GM18517 (cell line): Measurements from ENCODE around the gene PRRT1.

Experiments used
- ATAC-seq: cut with Tn5 transposase; IDR thresholded peaks from one replicate; pipeline ENCODE4 v1.9.1; 2021; ENCODE audit warnings: mild to moderate bottlenecking, moderate library complexity; ENCODE audit not compliant: unreplicated experiment

Gene PRRT1

DNA sequence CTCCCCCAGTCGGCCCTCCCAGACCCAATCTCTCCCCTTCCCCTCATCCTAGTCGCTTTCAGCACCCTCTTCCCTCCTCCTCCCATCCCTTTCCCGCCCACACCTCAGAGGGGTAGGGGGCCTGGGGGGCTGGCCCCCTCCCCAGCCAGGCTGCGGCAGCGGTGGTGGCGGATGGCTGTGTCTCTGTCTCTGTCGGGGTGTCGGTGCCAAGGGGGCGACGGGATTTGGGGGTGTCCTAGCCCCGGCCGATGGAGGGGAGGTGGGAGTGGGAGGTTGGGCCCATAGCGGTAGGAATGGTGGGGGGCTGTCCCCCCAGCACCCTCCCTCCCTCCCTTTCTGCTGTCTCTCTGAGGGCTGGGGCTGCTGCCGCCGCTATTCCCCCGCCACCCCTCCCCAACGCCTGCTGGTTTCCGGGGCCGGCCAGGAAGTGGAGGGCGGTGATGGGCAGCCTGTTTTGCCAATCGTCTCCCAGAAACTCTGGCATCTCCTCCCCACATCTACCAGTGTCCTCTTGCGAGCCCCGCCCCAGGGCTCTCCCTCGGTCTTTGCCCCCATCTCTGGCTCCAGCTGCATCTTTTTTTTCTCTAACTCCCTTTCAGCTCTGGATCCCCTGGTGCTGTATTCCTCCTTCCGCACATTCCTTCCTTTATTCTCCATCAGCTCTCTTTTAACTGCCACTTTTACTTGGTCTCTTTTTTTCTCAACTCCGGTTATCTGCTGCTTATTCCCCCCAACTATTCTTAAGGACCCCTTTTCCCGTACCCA is 24.2 kb upstream of the PRRT1 start, which contains the start of gene AGPAT1:
TSS of gene AGPAT1 (minus strand) at position 374 of the 765 bp plus-strand sequence. CDS start 4,588 bp downstream, outside the sequence.
- ATAC-seq: peak; percentile 29

DNA sequence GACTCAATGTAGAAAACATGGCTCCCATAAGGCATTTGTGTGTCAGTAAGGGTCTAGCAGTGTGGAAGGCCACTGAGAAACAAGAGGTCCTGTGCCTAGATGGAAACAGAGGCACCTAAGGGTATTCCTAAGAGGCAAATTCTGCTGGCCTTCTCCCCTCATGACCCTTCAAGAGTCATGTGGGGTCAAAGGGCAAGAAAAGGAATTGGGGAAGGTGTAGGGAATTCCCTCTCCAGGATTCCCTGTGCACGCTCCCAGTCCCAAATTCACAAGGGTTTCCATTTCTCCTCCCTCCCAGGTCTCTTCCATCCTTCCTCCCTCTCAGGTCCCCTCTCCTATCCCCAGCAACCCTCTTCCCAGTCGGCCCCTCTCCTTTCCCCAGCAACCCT is 23.6 kb upstream of the PRRT1 start:
- ATAC-seq: no peak

DNA sequence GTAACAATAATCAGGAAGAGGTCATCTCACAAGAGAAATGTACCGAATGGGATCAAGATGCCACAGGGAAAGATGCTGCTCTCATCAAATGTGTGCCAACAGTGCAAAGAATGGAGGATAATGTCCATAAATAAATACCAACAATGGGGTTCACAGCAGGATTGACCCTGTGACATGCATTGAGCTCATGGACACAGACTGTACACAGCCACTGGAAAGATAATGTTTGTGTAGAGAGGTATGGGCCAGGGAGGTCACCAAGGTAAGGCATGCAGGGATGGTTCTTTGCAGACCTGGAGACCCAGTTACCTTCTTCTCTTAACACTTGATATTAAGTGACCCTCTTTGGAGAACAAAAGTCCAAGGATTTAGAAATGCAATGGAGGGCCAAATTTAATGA is 22.7 kb upstream of the PRRT1 start:
- ATAC-seq: no peak

DNA sequence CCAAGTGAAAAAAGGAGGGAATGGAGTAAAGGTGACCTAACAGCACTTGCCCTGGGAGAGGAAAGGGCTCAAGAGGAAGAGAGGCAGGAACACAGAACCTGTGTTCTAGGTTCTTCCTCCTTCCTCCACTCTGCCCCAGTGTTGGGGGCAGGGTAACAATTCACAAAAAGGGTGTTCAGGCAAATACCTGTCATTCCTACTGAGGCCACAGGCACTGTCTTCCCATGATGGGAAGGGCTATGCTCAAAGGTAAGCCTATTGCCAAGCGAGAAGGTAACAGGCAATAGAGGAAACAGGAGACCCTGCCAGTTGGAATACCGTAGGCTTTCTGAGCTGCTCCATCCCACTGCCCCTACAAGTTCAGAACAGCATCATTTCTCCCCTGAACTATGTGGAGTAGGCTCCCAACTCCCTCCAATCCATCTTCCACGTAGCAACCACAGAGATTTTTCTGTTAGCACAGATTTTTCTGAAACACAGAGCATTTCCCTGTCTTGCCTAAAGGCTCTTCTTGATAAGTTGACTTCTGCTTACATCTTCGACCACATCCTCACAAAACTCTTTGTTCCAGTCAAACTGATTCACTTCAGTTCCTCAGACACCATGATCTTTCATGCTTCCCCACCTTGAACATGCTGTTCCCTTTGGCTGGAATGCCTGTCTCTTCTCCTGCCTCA is 21.4 kb upstream of the PRRT1 start:
- no peak for ATAC-seq

DNA sequence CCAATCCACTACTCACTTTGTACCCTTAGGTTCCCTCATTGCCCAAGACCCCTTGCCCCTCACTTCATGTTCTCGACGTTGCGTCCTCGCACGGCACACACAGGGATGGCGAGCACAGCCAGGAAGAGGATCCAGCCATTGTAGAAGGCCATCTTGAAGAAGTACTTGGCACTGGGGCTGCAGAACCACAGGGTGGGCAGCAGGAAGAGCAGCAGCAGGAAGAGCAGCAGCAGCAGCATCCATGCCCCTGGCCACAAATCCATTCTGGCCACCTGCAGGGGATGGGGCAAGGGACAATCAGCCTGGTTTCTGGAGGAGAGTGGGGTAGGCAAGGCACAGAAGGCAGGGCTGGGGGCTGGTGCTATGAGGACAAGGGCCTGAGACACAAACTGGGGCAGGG is 19.5 kb upstream of the PRRT1 start:
- no peak for ATAC-seq

DNA sequence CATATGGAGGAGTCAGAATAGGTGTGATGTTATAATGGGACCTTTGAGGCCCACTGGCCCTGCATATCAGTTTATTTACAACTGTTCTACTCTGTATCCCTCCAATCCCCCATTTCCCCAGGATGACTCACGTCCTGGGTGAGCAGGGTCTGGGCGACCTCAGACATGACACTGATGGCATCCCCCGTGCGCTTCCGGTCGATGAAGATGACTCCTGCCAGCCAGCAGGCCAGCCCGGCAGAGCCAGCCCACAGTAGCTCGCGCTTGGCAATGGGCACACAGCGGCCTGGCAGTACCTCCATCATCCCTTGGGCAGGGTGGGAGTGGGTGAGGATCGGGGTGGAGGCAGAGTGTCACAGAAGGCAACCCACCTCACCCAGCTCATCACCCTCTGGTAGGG is 18.6 kb upstream of the PRRT1 start:
- ATAC-seq: no peak

DNA sequence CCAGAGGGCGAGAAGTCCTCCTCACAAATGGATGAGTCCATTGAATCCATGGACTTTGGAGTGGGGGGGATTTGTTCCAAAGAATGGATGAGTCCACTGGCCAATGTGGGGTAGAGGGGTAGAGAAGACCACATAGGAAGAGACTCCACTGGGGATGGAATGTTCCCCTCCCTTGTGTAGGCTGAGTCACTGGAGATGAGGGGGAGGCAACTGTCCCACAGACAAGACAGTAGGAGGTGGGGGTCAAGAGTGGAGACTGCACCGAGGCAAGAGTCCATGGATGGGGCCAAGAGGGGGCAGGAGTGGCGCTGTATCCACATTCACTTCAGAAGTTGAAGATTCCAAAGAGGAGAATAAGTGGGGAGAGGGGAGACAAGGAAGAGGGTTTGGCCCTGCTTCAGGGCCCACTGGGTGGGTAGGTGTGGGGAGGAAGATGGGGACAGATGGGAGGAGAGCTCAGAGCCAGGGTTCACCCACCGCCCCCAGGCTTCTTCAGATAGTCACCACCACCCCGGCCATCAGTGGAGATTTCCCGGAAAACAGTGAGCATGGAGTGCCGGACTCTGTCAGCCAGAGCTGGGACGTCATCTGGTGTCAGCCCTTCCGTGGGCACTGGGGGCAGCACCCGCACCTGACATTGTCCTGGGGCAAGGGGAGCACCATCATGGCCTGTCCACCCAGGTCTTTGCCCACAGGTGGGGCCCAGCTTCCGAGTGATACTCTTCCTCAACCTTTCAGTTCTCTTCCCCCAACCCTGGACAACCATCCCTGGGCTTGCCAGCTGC is 17.3 kb upstream of the PRRT1 start:
- no peak for ATAC-seq

DNA sequence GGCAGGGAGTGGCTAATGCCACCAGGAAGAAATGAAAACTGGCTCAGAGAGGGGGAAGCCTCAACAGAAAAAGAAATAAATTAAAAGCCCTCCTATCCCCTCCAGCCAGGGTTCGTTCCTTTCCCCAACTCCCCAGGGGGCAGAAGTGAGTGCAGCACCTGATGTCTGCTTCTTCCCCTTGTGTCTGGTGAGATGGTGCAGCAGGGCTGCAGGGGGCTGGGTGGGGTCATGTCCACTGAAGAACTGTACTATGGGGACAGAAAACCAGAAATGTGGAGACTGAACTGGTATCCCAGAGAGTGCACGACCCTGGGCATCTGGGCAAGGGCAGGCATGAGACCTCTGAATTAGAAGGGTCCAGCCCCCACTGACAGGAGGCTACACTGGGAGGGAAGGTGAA is 16.6 kb upstream of the PRRT1 start:
- ATAC-seq: no peak

DNA sequence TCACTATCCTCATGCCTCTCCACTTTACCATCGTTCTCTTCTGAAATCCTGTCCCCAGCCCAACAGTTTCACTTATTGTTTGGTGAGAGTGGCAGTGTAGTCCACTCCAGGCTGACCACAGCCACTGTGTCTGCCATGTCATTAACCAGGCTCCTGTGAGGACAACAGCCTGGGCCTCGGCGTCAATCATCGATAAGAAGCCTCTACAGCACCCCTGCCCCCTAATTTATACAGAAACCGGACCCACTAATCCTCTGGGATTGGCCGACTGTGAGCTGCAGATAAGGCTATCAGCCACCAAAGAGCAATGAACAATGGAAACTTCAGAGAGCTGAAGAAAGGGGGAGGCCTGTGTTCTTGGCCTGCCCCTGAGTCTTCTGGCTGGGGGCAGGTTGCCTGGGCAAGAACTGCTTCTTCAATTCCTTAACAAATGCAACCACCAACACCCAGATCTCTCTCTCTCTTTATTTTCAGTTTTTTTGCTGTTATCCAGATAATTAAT is 16.1 kb upstream of the PRRT1 start:
- no peak for ATAC-seq

DNA sequence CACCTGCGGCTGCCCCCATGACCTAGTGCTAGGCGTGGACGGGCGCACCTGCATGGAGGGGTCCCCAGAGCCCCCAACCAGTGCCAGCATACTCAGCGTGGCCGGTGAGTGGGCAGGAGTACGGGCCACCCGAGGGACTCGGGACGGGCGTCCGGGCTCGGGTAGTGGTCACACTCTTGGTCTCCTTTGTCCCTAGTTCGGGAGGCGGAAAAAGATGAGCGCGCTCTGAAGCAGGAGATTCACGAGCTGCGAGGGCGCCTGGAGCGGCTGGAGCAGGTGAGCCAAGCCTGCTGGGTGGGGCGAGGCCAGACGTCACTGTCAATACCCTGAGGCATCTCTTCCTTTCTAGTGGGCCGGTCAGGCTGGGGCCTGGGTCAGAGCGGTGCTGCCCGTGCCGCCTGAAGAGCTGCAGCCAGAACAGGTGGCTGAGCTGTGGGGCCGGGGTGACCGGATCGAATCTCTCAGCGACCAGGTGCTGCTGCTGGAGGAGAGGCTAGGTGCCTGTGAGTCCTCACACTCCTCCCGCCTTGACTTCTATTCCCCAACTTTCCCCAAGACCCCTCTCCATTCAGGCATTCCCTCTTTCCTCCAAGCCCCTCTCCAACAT is 15.5 kb upstream of the PRRT1 start:
- no peak for ATAC-seq

DNA sequence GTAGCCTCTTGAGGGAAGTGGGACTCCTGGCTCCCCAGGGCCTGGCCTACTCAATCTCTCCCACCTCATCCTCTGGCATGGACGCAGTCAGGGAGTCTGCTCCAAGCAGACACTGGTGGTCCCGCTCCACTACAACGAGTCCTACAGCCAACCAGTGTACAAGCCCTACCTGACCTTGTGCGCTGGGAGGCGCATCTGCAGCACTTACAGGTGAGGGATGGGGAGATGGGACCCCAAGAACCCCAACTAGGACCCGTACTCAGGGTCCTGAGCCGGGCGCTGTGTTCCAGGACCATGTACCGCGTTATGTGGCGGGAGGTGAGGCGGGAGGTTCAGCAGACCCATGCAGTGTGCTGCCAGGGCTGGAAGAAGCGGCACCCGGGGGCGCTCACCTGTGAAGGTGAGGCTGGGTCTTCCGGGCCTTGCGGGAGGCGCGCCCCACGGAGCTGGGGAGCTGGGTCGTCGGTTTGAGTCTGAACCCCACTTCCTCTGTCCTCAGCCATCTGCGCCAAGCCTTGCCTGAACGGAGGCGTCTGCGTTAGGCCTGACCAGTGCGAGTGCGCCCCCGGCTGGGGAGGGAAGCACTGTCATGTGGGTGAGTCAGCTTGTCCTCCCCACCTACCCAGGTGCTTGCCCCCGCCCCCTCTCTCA is 14.8 kb upstream of the PRRT1 start:
- no peak for ATAC-seq

DNA sequence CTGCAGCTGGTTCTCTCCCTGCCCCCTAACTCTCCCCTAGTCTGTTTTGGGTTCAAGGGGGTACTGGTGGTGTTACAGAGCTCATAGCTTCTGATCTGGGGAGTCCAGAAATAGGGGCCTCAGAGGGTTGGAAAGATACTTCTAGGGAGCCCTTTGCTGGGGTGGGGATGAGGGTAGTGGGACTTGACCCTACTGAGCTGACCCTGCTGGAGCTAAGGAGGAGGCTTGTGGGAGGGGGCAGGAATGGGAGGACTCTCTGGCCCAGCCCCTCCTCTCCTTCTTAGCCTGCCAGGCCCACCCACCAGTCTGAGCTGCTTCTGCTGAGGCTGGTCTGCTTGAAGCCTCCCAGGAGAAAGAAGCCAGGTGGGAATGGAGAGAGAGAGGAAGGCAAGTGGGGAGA is 12.6 kb upstream of the PRRT1 start, which contains the start of gene EGFL8:
TSS of gene EGFL8 (plus strand) at position 301 of the 400 bp plus-strand sequence. CDS start 1,571 bp downstream, outside the sequence.
- ATAC-seq: no peak

DNA sequence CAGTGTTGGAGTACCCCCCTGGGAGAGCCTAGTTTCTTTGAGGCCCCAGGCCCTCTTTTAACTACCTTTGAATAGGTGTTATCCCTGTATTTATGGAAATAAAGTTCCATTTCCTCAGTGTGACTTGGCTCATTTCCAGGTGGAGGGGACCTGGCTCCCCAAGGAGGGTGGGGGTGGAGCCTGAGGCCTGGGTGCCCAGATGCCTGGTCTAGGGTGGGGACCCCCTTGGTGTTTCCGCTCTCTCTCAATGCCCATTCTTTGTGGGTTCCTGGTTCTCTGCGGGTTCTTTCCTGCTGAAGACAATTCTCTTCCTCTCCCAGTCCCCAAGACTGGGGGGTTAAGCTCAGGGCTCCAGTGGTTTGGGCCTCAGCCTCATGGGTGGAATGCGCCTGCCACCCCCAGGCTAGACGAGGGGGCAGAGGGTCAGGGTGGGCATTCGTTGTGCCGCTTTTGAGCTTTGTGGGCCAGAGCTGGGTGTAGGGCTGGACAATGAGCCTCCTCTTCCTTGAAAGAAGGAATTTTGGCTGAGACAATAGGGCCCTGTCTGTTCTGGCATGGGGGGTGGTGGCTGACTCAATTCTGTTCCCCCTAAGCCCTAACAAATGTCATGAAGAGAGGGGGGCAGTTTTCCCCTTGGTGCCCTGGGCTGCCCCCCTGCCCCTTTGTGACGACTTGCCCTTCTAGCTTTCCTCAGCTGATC is 12.0 kb upstream of the PRRT1 start:
- no peak for ATAC-seq

DNA sequence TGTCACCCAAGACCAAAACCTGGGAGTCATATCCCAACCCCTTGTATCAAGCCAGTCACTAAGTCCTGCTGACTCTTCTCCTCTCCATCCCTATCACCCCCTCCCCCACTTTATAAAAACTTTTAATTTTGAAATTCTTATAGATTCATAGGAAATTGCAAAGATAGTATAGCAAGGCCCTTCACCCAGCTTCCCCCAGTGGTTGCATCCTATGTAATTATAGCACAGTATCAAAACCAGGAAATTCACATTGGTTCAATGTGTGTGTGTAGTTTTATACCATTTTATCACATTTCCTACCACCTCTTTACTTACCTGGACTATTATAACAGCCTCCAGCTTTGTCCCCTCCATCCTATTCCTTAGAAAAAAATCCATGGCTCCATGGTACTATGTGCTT is 6.3 kb upstream of the PRRT1 start:
- no peak for ATAC-seq

DNA sequence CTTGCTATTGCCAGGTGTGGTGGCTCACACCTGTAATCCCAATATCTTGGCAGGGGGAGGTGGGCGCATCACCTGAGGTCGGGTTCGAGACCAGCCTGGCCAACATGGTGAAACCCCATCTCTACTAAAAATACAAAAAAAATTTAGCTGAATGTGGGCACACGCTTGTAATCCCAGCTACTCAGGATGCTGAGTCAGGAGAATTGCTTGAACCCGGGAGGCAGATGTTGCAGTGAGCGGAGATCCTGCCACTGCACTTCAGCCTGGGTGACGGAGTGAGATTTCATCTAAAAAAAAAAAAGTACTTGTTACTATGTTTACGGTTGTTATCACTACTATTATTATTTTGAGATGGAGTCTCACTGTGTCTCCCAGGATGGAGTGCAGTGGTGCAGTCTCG is 5.2 kb upstream of the PRRT1 start:
- no peak for ATAC-seq

DNA sequence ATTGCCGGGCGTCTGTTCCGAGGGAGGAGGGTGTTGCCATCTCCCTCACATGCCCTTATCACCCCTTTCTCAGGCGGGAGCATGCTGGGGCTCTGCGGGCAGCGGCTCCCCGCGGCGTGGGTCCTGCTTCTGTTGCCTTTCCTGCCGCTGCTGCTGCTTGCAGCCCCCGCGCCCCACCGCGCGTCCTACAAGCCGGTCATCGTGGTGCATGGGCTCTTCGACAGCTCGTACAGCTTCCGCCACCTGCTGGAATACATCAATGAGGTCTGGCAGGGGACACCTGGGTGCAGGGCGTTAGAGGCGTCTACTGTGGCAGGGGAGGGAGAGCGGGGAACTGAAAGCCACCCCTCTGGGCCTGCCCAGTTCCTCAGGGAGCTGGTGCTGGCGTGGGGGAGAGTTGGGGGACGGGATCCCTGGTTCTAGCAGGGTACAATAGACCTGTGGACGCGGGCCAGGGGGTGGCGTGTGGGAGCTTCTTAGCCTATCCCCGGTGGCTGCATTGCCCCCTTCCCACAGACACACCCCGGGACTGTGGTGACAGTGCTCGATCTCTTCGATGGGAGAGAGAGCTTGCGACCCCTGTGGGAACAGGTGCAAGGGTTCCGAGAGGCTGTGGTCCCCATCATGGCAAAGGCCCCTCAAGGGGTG is 2.9 kb upstream of the PRRT1 start:
- ATAC-seq: no peak

DNA sequence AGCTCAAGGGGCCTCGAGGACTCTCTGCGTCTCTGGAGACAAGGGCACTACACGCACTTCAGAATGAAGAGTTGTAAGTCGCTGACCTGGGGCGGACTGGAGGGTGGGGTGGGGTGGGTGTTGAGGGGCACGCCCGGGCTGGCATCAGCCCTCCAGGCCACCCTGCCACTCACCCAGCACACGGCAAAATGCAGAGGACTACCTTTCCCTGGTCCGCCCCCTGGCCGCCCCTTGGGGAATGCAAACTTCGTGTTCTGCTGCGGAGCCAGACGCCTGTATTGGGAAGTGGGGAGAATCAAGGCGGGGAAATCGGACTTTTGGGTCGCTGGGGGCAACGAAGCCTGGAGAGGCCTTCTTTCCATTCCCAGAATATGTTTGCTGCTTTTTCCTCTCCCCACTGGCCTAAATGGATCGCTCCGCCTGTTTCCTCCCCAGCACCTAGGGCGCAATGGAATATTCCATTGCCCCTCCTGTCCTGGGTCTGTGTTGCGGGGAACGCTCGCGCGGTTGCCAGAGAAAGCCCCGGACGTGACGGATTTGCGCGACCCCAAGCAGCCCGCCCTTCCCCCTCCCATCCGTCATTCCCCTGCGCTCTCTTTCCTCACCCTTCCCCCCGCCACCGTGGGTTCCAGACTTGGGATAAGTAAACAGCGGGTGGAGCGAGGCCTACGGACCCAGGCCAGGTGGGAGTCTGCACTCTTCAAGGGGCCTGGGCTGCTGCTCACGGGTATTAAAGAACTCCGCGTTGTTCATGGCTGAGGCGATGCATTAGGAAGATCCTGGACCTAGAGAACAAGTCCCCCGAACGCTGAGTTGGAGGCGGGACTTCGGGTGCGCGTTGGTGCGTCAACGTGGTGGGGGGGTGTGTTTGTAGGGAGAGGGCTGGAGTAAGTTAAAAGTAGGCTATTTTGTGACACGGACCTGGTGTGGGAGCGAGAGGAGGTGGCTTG is 2.1 kb upstream of the PRRT1 start, which contains the start of gene PPT2:
TSS of gene PPT2 (plus strand) at position 578 of the 950 bp plus-strand sequence. CDS start 454 bp downstream, outside the sequence.
- ATAC-seq: no peak
